Sigmoid colon (tissue), 4 donors: ENCODE measurements around the gene ZW10.

Experiments
- CTCF ChIP-seq, 4 experiments: fragments of 450-650 bp in 3 of 4; fragments of 200-600 bp in 1 of 4; IDR thresholded peaks; one replicate each; pipeline ENCODE4 v1.5.1; 2016 to 2019; ENCODE audit warnings: antibody characterized with exemption in 4 of 4, mild to moderate bottlenecking in 3 of 4, moderate library complexity in 2 of 4
- EP300 ChIP-seq, 4 donors: sonication (generic); formaldehyde crosslinking; IDR thresholded peaks; one replicate each; pipeline ENCODE4 v1.6.1; 2017; ENCODE audit warnings: antibody characterized with exemption in 4 of 4

GRCh38 chr11:113779496-113779895 is 6.0 kb upstream of the ZW10 start, which contains the start of gene CLDN25:
- TF ChIP-seq EP300 (IDR thresholded peaks at IDR 0.05) (no peak), CTCF (IDR thresholded peaks at IDR 0.05) (no peak)
